GM10266 (cell line): ENCODE data around the gene CRB2.

Experiments
- DNase-seq: peaks from one replicate; pipeline ENCODE4 v3.0.0; 2012; ENCODE audit errors: extremely low spot score
- CTCF ChIP-seq: IDR thresholded peaks from 2 replicates; pipeline ENCODE4 v1.5.1; 2012; ENCODE audit warnings: mild to moderate bottlenecking, low read depth; ENCODE audit not compliant: control insufficient read depth, insufficient read depth; ENCODE audit errors: missing control alignments

The CRB2 gene

DNA sequence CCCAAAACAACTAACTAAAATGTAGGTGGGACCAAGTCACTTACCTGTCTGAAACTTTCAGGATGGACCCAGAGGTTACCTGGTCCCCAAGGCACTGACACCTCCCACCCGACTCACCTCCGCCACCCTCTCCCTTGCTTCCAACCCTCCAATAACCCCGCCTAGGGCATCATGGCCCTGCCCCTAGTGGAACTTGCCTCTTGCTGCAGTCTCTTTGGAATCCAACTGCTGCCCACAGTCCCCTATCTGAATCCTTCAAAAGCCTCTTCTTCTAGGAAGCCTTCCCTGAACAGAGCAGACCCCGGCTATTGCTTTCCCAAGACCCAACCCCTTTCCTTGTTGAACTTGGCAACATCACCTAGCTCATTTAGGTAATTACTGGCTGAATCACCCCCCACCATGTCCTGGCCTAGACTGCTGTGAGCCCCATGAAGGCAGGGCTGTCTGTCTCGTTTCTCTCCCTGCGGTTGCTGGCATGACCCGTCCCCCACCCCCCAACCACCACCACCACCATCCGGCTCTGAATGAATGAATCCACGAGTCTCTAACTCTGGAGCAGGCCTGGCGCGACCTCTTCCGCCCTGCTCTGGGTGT, 9.4 kb downstream of the CRB2 start:
- no peak for TF ChIP-seq CTCF
- DNase-seq = no peak

DNA sequence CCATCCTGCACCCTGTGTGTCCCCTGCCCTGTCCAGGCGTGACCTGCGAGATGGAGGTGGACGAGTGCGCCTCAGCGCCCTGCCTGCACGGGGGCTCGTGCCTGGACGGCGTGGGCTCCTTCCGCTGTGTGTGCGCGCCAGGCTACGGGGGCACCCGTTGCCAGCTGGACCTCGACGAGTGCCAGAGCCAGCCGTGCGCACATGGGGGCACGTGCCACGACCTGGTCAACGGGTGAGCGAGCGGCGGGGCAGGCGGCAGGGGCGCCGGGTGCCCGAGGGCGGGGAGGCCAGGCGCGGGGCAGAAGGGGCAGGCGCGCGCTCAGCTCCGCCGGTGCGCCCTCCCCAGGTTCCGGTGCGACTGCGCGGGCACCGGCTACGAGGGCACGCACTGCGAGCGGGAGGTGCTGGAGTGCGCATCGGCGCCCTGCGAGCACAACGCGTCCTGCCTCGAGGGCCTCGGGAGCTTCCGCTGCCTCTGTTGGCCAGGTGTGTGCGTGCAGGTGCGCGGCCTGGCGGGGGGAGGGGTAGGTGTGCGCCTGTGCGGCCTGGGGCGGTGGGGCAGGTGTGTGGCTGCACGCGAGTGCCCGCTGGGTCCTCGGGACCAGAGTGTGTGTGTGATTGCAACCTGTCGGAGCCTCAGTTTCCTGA, 10.0 kb downstream of the CRB2 start:
- no peak for TF ChIP-seq CTCF
- DNase-seq = no peak

DNA sequence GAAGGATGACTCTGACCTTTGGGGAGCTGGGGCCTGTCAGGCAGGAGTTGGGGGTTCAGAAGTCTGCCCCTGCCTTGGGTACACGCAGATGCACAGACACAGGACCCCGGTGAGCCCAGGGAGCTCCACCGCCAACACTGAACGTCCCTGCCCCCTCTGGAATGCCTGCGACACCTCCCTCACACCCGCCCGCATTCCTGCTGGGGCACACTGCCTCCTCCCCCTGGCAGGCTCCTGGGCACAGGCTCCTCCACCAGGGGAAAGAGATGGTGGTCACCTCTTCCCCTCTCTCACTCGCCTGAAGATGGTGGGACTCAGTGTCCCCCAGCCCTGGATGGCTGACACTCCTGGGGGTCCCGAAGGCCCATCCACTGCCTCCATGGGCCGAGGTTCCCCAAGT, 12.0 kb downstream of the CRB2 start:
- no peak for TF ChIP-seq CTCF
- DNase-seq = no peak

DNA sequence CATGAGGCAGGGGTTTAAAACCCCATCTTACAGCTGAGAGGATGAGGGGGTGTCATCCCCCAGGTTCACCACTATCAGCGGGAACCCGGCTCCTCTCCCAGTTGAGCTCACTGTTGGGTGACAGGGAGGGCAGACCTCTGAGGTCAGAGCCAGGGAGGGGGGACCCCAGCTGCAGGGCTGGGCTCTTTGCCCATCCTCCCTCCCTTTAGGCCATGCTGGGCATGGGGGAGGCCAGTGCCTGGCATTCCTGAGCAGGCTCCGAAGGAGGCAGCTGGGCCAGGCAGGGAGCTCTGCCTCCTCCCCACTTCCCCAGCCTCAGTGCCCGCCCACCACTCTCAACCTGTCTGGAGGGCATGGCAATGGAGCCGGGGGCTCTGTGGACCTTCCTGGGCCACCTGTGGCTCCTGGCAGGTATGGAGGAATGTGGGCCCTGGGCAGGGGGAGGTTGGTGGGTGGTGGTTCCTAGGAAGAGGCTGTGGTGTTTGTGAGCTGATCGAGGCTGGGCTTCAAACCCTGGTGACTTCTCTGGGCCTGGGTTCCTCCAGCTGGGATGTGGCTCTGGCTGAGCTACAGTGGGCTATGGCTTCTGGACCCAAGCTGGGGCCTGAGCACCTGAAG, 12.6 kb downstream of the CRB2 start:
- DNase-seq = no peak
- no peak for TF ChIP-seq CTCF

GRCh38 chr9:123369296-123369695, 13.3 kb downstream of the CRB2 start:
- TF ChIP-seq CTCF = no peak
- no peak for DNase-seq

GRCh38 chr9:123370108-123370507, 14.1 kb downstream of the CRB2 start:
- no peak for TF ChIP-seq CTCF
- DNase-seq = no peak
